Neuronal stem cell (in vitro differentiated cells): Measurements from ENCODE around the gene E2F2.

Source experiments
- DNase-seq: peaks from one replicate; pipeline ENCODE4 v3.0.0-alpha.2; 2013; ENCODE audit warnings: low spot score
- H2AFZ ChIP-seq: one replicate; pipeline ENCODE4 v1.6.1; 2013; ENCODE audit warnings: mild to moderate bottlenecking, low read length, inconsistent platforms
- H2AK5ac ChIP-seq: 2 replicates; pipeline ENCODE4 v1.6.1; 2013; ENCODE audit warnings: low read depth, mild to moderate bottlenecking, inconsistent platforms, low read length, moderate library complexity, mixed read lengths
- H2BK120ac ChIP-seq: 2 replicates; pipeline ENCODE4 v1.6.1; 2013; ENCODE audit warnings: low read depth, mild to moderate bottlenecking, inconsistent platforms, low read length, moderate library complexity, mixed read lengths
- H2BK12ac ChIP-seq: one replicate; pipeline ENCODE4 v1.6.1; 2013; ENCODE audit warnings: low read length, inconsistent platforms
- H2BK15ac ChIP-seq: 2 replicates; pipeline ENCODE4 v1.6.1; 2013; ENCODE audit warnings: mild to moderate bottlenecking, low read length, inconsistent platforms, mixed read lengths
- H2BK5ac ChIP-seq: one replicate; pipeline ENCODE4 v1.6.1; 2013; ENCODE audit warnings: inconsistent platforms, mild to moderate bottlenecking, low read length, moderate library complexity
- H3K14ac ChIP-seq: one replicate; pipeline ENCODE4 v1.6.1; 2013; ENCODE audit warnings: low read length, inconsistent platforms
- H3K18ac ChIP-seq: 2 replicates; pipeline ENCODE4 v1.6.1; 2013; ENCODE audit warnings: low read length, inconsistent platforms
- H3K23ac ChIP-seq: 2 replicates; pipeline ENCODE4 v1.6.1; 2013; ENCODE audit warnings: low read depth, mild to moderate bottlenecking, mixed read lengths, low read length, inconsistent platforms; ENCODE audit not compliant: poor library complexity
- H3K27ac ChIP-seq: replicated peaks from 3 replicates; pipeline ENCODE4 v1.5.1; 2013; ENCODE audit warnings: low read length, inconsistent platforms
- H3K27me3 ChIP-seq, 3 experiments: 2 replicates each; pipeline ENCODE4 v1.6.1; 2013; ENCODE audit warnings: low read length in 3 of 3, mild to moderate bottlenecking in 2 of 3, inconsistent platforms in 1 of 3, low read depth in 1 of 3, mixed read lengths in 1 of 3, moderate library complexity in 1 of 3; ENCODE audit not compliant: control insufficient read depth in 3 of 3, insufficient read depth in 3 of 3
- H3K36me3 ChIP-seq, 2 donors: replicated peaks in 1 of 2; 2 replicates each; pipeline ENCODE4 v1.6.1; 2013; ENCODE audit warnings: low read length in 2 of 2; ENCODE audit not compliant: control insufficient read depth in 2 of 2, insufficient read depth in 2 of 2
- H3K4ac ChIP-seq: 2 replicates; pipeline ENCODE4 v1.6.1; 2013; ENCODE audit warnings: inconsistent platforms, mild to moderate bottlenecking, low read length, moderate library complexity
- H3K4me1 ChIP-seq, 2 donors: 1 replicate in 1 of 2; 2 replicates in 1 of 2; pipeline ENCODE4 v1.6.1; 2013; ENCODE audit warnings: low read length in 2 of 2, low read depth in 1 of 2; ENCODE audit not compliant: control insufficient read depth in 2 of 2, insufficient read depth in 1 of 2
- H3K4me2 ChIP-seq: one replicate; pipeline ENCODE4 v1.6.1; 2013; ENCODE audit warnings: mild to moderate bottlenecking, low read length, inconsistent platforms; ENCODE audit not compliant: insufficient read depth, poor library complexity, severe bottlenecking
- H3K4me3 ChIP-seq, 2 donors: 2 replicates each; pipeline ENCODE4 v1.5.1; 2013; ENCODE audit warnings: low read length in 2 of 2, mild to moderate bottlenecking in 2 of 2, inconsistent platforms in 1 of 2, moderate library complexity in 1 of 2
- H3K79me1 ChIP-seq: one replicate; pipeline ENCODE4 v1.6.1; 2013; ENCODE audit warnings: low read depth, mild to moderate bottlenecking, inconsistent platforms, low read length, moderate library complexity
- H3K9ac ChIP-seq: one replicate; pipeline ENCODE4 v1.6.1; 2013; ENCODE audit warnings: mild to moderate bottlenecking, low read depth, low read length, inconsistent platforms; ENCODE audit not compliant: poor library complexity
- H3K9me3 ChIP-seq, 2 donors: replicated peaks in 1 of 2; 2 replicates each; pipeline versions ENCODE3 to v1.6.1; 2013; ENCODE audit warnings: low read length in 2 of 2, mild to moderate bottlenecking in 2 of 2, inconsistent platforms in 1 of 2, low read depth in 1 of 2, mixed read lengths in 1 of 2, moderate library complexity in 1 of 2; ENCODE audit not compliant: control insufficient read depth in 2 of 2, insufficient read depth in 1 of 2
- H4K8ac ChIP-seq: one replicate; pipeline ENCODE4 v1.6.1; 2013; ENCODE audit warnings: low read depth, mild to moderate bottlenecking, inconsistent platforms, low read length, moderate library complexity
- H4K91ac ChIP-seq: one replicate; pipeline ENCODE4 v1.6.1; 2013; ENCODE audit warnings: low read length, low read depth, mild to moderate bottlenecking, inconsistent platforms; ENCODE audit not compliant: poor library complexity
- WGBS, 2 donors: extraction: QIAGEN DNeasy Blood & Tissue Kit; methylation state at CpG; one replicate each; pipeline ENCODE4 v1.1.7; 2013; ENCODE audit warnings: missing lambda C conversion rate in 2 of 2, mixed read lengths in 1 of 2; ENCODE audit not compliant: insufficient read length in 2 of 2, insufficient replicate concordance in 1 of 2; ENCODE audit errors: extremely low coverage in 2 of 2; 5-methylcytosine and 5-hydroxymethylcytosine counted together

Gene E2F2

GRCh38 chr1:23557471-23558124 lies 26.6 kb upstream of the E2F2 start:
- H3K9ac ChIP-seq = no peak overlapping the region
- H3K4me2 ChIP-seq = peak overlapping the region; percentile 86
- no peak overlapping the region for H4K91ac ChIP-seq
- no peak overlapping the region for H4K8ac ChIP-seq
- H3K79me1 ChIP-seq = peaks cover 6% of the 10 kb centered on the region
- no peak overlapping the region for H2BK12ac ChIP-seq
- H3K23ac ChIP-seq = peak overlapping the region; percentile 16
- no peak overlapping the region for H3K4ac ChIP-seq
- no peak overlapping the region for H2AK5ac ChIP-seq
- H3K4me1 ChIP-seq = peaks cover 45 to 50% of the 10 kb centered on the region in 2 donors
- H2AFZ ChIP-seq = no peak overlapping the region
- no peak overlapping the region for H3K18ac ChIP-seq
- peak overlapping the region; percentile 91 to 93 for H3K4me3 ChIP-seq
- no peak for DNase-seq
- H3K36me3 ChIP-seq = peaks cover 0 to 24% of the 10 kb centered on the region in 2 donors
- H3K27me3 ChIP-seq = peaks cover 0 to 13% (median 0%) of the 10 kb centered on the region in 3 experiments
- H2BK15ac ChIP-seq = no peak overlapping the region
- no peak overlapping the region for H2BK120ac ChIP-seq
- no peak overlapping the region for H3K14ac ChIP-seq
- H2BK5ac ChIP-seq = no peak overlapping the region
- H3K9me3 ChIP-seq = no peaks in the 10 kb centered on the region
- no CpG with 5 or more reads among the region's 8 CpGs for WGBS, 2 donors
- no peak overlapping the region for H3K27ac ChIP-seq

GRCh38 chr1:23556635-23557470 lies 25.8 kb upstream of the E2F2 start:
- Histone ChIP-seq H3K18ac (no peak overlapping the region), H2BK12ac (no peak overlapping the region), H4K8ac (no peak overlapping the region), H2AK5ac (no peak overlapping the region), H2BK15ac (no peak overlapping the region), H3K4ac (no peak overlapping the region), H3K27ac (no peak overlapping the region), H3K4me1 (peaks cover 45 to 52% of the 10 kb centered on the region in 2 donors), H2AFZ (no peak overlapping the region), H3K9me3 (no peaks in the 10 kb centered on the region), H3K79me1 (peaks cover 6% of the 10 kb centered on the region), H3K14ac (no peak overlapping the region), H3K23ac (no peak overlapping the region), H3K27me3 (peaks cover 0 to 13% (median 0%) of the 10 kb centered on the region in 3 experiments), H2BK5ac (no peak overlapping the region), H3K9ac (no peak overlapping the region), H3K4me2 (peak overlapping the region; percentile 31), H3K4me3 (peak overlapping the region; percentile 67 to 91), H3K36me3 (peaks cover 0 to 24% of the 10 kb centered on the region in 2 donors), H4K91ac (no peak overlapping the region), H2BK120ac (no peak overlapping the region)
- no peak for DNase-seq
- WGBS, 2 donors = no CpG with 5 or more reads among the region's 4 CpGs

DNA sequence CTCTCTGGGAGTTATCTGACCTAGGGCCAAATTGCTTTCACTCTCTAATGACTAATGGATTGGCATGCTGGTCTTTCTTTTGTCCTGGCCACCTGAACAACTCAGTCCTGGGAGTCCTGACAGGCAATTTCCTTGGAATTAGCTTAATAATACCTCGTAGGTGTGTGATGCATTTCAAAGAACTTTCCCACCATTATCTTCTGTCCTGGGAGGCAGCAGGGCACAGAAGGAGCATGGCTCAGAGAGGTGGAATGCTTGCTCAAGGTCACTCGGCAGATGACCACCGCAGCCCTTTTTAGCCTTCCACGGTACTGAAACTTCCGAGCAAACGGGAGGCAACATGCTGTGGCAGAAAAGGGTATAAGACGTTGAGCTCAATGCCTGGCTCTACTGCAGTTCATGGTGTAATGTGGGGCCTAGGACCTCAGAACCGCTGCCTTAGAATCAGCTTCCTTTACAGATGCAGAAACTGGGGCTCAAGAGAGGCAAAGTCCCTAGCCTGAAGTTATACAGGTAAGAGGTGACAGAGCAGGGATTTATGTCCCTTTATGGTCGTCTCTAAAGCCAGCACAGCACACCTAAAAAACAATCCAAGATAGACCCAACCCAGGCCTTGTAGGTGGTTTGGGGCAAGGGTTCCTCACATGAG lies 25.1 kb upstream of the E2F2 start:
- no peak overlapping the region for H3K14ac ChIP-seq
- H3K4ac ChIP-seq = no peak overlapping the region
- H3K23ac ChIP-seq = no peak overlapping the region
- peaks cover 0 to 13% (median 0%) of the 10 kb centered on the region in 3 experiments for H3K27me3 ChIP-seq
- no peak overlapping the region for H2BK5ac ChIP-seq
- H3K36me3 ChIP-seq = peaks cover 0 to 24% of the 10 kb centered on the region in 2 donors
- H3K4me2 ChIP-seq = no peak overlapping the region
- H3K18ac ChIP-seq = no peak overlapping the region
- no peak overlapping the region for H2BK15ac ChIP-seq
- no peak overlapping the region for H2BK120ac ChIP-seq
- H4K91ac ChIP-seq = no peak overlapping the region
- no peak overlapping the region for H2BK12ac ChIP-seq
- peaks cover 6% of the 10 kb centered on the region for H3K79me1 ChIP-seq
- H2AFZ ChIP-seq = no peak overlapping the region
- no peak overlapping the region for H2AK5ac ChIP-seq
- WGBS, 2 donors = no CpG with 5 or more reads among the region's 9 CpGs
- no peaks in the 10 kb centered on the region for H3K9me3 ChIP-seq
- H3K4me3 ChIP-seq = peak overlapping the region; percentile 31 to 91
- peaks cover 41 to 47% of the 10 kb centered on the region in 2 donors for H3K4me1 ChIP-seq
- no peak overlapping the region for H3K9ac ChIP-seq
- DNase-seq = no peak
- H3K27ac ChIP-seq = no peak overlapping the region
- no peak overlapping the region for H4K8ac ChIP-seq
